A673 (cell line): ENCODE data around the gene HDAC1.

Experiments used
- EZH2 ChIP-seq: fragments of 200-600 bp; sonication (generic); IDR thresholded peaks from 2 replicates; pipeline ENCODE4 v1.6.1; 2017; ENCODE audit warnings: borderline replicate concordance, low read depth, mild to moderate bottlenecking, mixed read lengths, antibody characterized with exemption, low read length; ENCODE audit not compliant: poor library complexity, severe bottlenecking
- TF ChIP-seq, protein P1 (sequence below): fragments of 300-800, 200-600 bp; sonication (generic); conservative IDR thresholded peaks from 2 replicates; pipeline ENCODE4 v1.5.1; 2017; ENCODE audit warnings: low read depth, mild to moderate bottlenecking, antibody characterized with exemption, low read length, moderate library complexity, mixed read lengths

- TF ChIP-seq, protein P1, sequence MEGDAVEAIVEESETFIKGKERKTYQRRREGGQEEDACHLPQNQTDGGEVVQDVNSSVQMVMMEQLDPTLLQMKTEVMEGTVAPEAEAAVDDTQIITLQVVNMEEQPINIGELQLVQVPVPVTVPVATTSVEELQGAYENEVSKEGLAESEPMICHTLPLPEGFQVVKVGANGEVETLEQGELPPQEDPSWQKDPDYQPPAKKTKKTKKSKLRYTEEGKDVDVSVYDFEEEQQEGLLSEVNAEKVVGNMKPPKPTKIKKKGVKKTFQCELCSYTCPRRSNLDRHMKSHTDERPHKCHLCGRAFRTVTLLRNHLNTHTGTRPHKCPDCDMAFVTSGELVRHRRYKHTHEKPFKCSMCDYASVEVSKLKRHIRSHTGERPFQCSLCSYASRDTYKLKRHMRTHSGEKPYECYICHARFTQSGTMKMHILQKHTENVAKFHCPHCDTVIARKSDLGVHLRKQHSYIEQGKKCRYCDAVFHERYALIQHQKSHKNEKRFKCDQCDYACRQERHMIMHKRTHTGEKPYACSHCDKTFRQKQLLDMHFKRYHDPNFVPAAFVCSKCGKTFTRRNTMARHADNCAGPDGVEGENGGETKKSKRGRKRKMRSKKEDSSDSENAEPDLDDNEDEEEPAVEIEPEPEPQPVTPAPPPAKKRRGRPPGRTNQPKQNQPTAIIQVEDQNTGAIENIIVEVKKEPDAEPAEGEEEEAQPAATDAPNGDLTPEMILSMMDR: no peak
- no peak for TF ChIP-seq EZH2
Measured at GRCh38 chr1:32299327-32299726, 7.4 kb downstream of the HDAC1 start.
